Transverse colon (tissue), 3 donors: ENCODE results near the gene RAB25.

Experiments used
- POLR2A ChIP-seq: fragments of 450-650 bp; IDR thresholded peaks from one replicate; pipeline ENCODE4 v1.6.1; 2016; ENCODE audit warnings: antibody characterized with exemption, mild to moderate bottlenecking, moderate library complexity
- TF ChIP-seq, protein P1 (sequence below), 5 experiments: fragments of 200-600 bp in 3 of 5; fragments of 450-650 bp in 2 of 5; sonication (generic) in 3 of 5; IDR thresholded peaks; 1 replicate in 2 of 5; 2 replicates in 3 of 5; pipeline ENCODE4 v1.5.1; 2016 to 2017; ENCODE audit warnings: antibody characterized with exemption in 5 of 5, inconsistent platforms in 3 of 5, mild to moderate bottlenecking in 2 of 5, moderate library complexity in 1 of 5

GRCh38 chr1:156063997-156064285 is 3.0 kb downstream of the RAB25 start:
- TF ChIP-seq, protein P1, sequence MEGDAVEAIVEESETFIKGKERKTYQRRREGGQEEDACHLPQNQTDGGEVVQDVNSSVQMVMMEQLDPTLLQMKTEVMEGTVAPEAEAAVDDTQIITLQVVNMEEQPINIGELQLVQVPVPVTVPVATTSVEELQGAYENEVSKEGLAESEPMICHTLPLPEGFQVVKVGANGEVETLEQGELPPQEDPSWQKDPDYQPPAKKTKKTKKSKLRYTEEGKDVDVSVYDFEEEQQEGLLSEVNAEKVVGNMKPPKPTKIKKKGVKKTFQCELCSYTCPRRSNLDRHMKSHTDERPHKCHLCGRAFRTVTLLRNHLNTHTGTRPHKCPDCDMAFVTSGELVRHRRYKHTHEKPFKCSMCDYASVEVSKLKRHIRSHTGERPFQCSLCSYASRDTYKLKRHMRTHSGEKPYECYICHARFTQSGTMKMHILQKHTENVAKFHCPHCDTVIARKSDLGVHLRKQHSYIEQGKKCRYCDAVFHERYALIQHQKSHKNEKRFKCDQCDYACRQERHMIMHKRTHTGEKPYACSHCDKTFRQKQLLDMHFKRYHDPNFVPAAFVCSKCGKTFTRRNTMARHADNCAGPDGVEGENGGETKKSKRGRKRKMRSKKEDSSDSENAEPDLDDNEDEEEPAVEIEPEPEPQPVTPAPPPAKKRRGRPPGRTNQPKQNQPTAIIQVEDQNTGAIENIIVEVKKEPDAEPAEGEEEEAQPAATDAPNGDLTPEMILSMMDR (IDR thresholded peaks at IDR 0.05), result no peak
- no peak for TF ChIP-seq POLR2A
